ENCODE data around the gene SIGMAR1. TPM values are rescaled to one million over a fixed set of nuclear protein-coding genes. Genes with fewer than 3 reads are reported as not detected.

The SIGMAR1 gene
- total and polyA plus RNA-seq, 2 of the 8 experiments (the other 6 are each of a cell fraction or from before 2014, with no cell fraction given), result 84.2 to 134 TPM

- Histone ChIP-seq H3K23me2 (ENCODE audit: low read depth, low read length) (no peaks in the 10 kb centered on the region; the same call in 1 of the 2 replicates), H2AK5ac (ENCODE audit: low read depth, low read length) (no peak overlapping the region), H3K4ac (replicated peaks; ENCODE audit: insufficient read length, low read depth, low read length) (no peak overlapping the region), H3K18ac (ENCODE audit: extremely low read depth, low read length) (no peak overlapping the region), H3K27ac (ENCODE audit: low read depth, low read length) (no peak overlapping the region), H3K79me1 (ENCODE audit: low read depth, low read length) (no peaks in the 10 kb centered on the region), H3K4me2 (ENCODE audit: insufficient read depth in 1 of 2, low read depth in 2 of 2, low read length in 2 of 2) (no peak overlapping the region), H3K4me3 (ENCODE audit: extremely low read depth in 1 of 4, insufficient read depth in 2 of 4, low read depth in 3 of 4, low read length in 4 of 4) (no peak overlapping the region), H3K9ac (replicated peaks in 1 of 4; ENCODE audit: extremely low read depth in 1 of 4, low read depth in 3 of 4, low read length in 3 of 4) (no peak overlapping the region), H4K91ac (replicated peaks; ENCODE audit: insufficient read length, low read length) (no peak overlapping the region), H3K23ac (ENCODE audit: insufficient read length) (no peak overlapping the region), H2BK20ac (ENCODE audit: low read length) (no peak overlapping the region), H2BK12ac (ENCODE audit: low read depth, low read length) (no peak overlapping the region), H2BK120ac (replicated peaks; ENCODE audit: low read depth, low read length) (no peak overlapping the region), H3K27me3 (replicated peaks in 1 of 4; ENCODE audit: control insufficient read depth in 3 of 4, extremely low read depth in 1 of 4, insufficient read depth in 3 of 4, low read length in 3 of 4) (no peaks in the 10 kb centered on the region), H3K79me2 (ENCODE audit: control insufficient read depth in 1 of 2, insufficient read depth in 2 of 2, low read length in 2 of 2) (no peaks in the 10 kb centered on the region), H4K20me1 (replicated peaks in 1 of 2; ENCODE audit: control insufficient read depth in 1 of 2, insufficient read depth in 2 of 2, low read length in 2 of 2) (no peaks in the 10 kb centered on the region), H4K5ac (ENCODE audit: insufficient read length, low read depth, low read length) (no peak overlapping the region), H4K8ac (ENCODE audit: extremely low read depth, insufficient read depth, low read length) (no peak overlapping the region), H2BK15ac (ENCODE audit: low read length) (no peak overlapping the region), H2BK5ac (ENCODE audit: low read depth, low read length) (no peak overlapping the region), H3K9me3 (ENCODE audit: insufficient read depth in 2 of 2, low read depth in 1 of 2, low read length in 1 of 2) (no peaks in the 10 kb centered on the region), H3K56ac (replicated peaks; ENCODE audit: insufficient read length, low read depth, low read length) (no peak overlapping the region), H2AFZ (ENCODE audit: low read length) (no peak overlapping the region), H3K36me3 (ENCODE audit: control insufficient read depth in 2 of 4, insufficient read depth in 4 of 4, low read length in 3 of 4) (no peaks in the 10 kb centered on the region), H3K4me1 (replicated peaks in 1 of 4; ENCODE audit: control insufficient read depth in 3 of 4, insufficient read depth in 4 of 4, low read length in 3 of 4) (peaks cover 0 to 3% (median 1%) of the 10 kb centered on the region in 4 experiments; a peak in 2 of 7 replicates), H3K14ac (ENCODE audit: insufficient read length) (no peak overlapping the region)
- no peak for FAIRE-seq
- CTCF ChIA-PET (ENCODE audit: partially characterized antibody), result interaction anchor here (1.0 to 12.6 kb wide), 4 partner anchors 10 to 16 kb away, joined by 4 to 147 read pairs (median 22); no protein-coding TSS in a partner anchor
- TF ChIP-seq POLR2A (IDR thresholded peaks at IDR 0.05; ENCODE audit: control extremely low read depth in 1 of 2, low read depth in 2 of 2, low read length in 2 of 2) (no peak), ATF3 (IDR thresholded peaks at IDR 0.05; ENCODE audit: insufficient read depth, low read depth, low read length) (no peak), NRF1 (IDR thresholded peaks at IDR 0.05; ENCODE audit: low read depth, low read length) (no peak), KDM4A (IDR thresholded peaks at IDR 0.05; ENCODE audit: low read depth, low read length, severe bottlenecking) (no peak), SIRT6 (IDR thresholded peaks at IDR 0.05; ENCODE audit: low read length) (no peak), RNF2 (IDR thresholded peaks at IDR 0.05; ENCODE audit: borderline replicate concordance, low read depth, low read length, missing control alignments, poor library complexity, severe bottlenecking) (no peak), YY1 (IDR thresholded peaks at IDR 0.05; ENCODE audit: low read depth, low read length) (no peak), SRF (IDR thresholded peaks at IDR 0.05; ENCODE audit: low read depth, low read length) (no peak), USF2 (IDR thresholded peaks at IDR 0.05; ENCODE audit: low read length) (no peak), TBP (IDR thresholded peaks at IDR 0.05; ENCODE audit: low read depth, low read length) (no peak), CREB1 (IDR thresholded peaks at IDR 0.05) (no peak)
- WGBS, 2 experiments (ENCODE audit: extremely low coverage in 1 of 2, insufficient coverage in 1 of 2, insufficient read length in 1 of 2, insufficient replicate concordance in 2 of 2, low coverage in 1 of 2, low lambda C conversion rate in 2 of 2, missing lambda C conversion rate in 1 of 2), result 94% methylated on average over 4 of the region's 4 CpGs; no CpG with 5 or more reads in 1 of the 2 experiments
- POLR2A ChIA-PET (ENCODE audit: partially characterized antibody), result no interaction called here
- DNase-seq (ENCODE audit: low read depth in 1 of 2, low spot score in 2 of 2), result no peak
Observed at GRCh38 chr9:34684816-34685215, 47.2 kb upstream of the SIGMAR1 start.
